IMR-90 (cell line): ENCODE results near the gene NFIA. TPM values are rescaled to one million over a fixed set of nuclear protein-coding genes. Genes with fewer than 3 reads are reported as not detected.

ENCODE experiments used
- ATAC-seq: fragments of 200-7000 bp; cut with Tn5 transposase; 2 replicates; pipeline ENCODE4 v1.9.1; 2020; ENCODE audit warnings: low read depth, mild to moderate bottlenecking, moderate library complexity
- BruUV-seq: library from RNA; stranded (reverse); fragments of 400-500 nt; replicated peaks from 2 replicates; lab custom pipeline; 2021; lab: Mats Ljungman, UMichigan
- CTCF ChIA-PET: fragments of 300-600 bp; formaldehyde crosslinking; extraction: SDS; loops from one replicate; lab custom pipeline; 2021; ENCODE audit warnings: antibody characterized with exemption; lab: Yijun Ruan, JAX
- POLR2A ChIA-PET: fragments of 300-600 bp; sonication (Branson Sonifier 250); formaldehyde crosslinking; loops from one replicate; lab custom pipeline; 2022; ENCODE audit warnings: antibody characterized with exemption; ENCODE audit not compliant: unreplicated experiment; lab: Charles Lee
- DNase-seq: peaks from one replicate; pipeline ENCODE4 v3.0.0; 2013
- H2AFZ ChIP-seq: replicated peaks from 2 replicates; pipeline ENCODE3; 2013; ENCODE audit warnings: low read length, mild to moderate bottlenecking; ENCODE audit not compliant: poor library complexity
- H2AK5ac ChIP-seq: 2 replicates; pipeline ENCODE4 v1.6.1; 2013; ENCODE audit warnings: low read depth, low read length, inconsistent platforms
- H2AK9ac ChIP-seq: replicated peaks from 2 replicates; pipeline ENCODE3; 2013; ENCODE audit warnings: mild to moderate bottlenecking, low read depth, low read length, moderate library complexity; ENCODE audit not compliant: poor library complexity
- H2BK120ac ChIP-seq: 2 replicates; pipeline ENCODE4 v1.6.1; 2013; ENCODE audit warnings: low read depth, low read length, inconsistent platforms
- H2BK15ac ChIP-seq: 3 replicates; pipeline ENCODE4 v1.6.1; 2013; ENCODE audit warnings: low read depth, low read length, inconsistent platforms
- H2BK20ac ChIP-seq: 2 replicates; pipeline ENCODE4 v1.6.1; 2013; ENCODE audit warnings: low read depth, mild to moderate bottlenecking, inconsistent platforms, low read length, moderate library complexity
- H2BK5ac ChIP-seq: 2 replicates; pipeline ENCODE4 v1.6.1; 2013; ENCODE audit warnings: mild to moderate bottlenecking, low read depth, low read length, inconsistent platforms; ENCODE audit not compliant: poor library complexity, severe bottlenecking
- H3K14ac ChIP-seq: replicated peaks from 2 replicates; pipeline ENCODE4 v1.6.1; 2013; ENCODE audit warnings: low read depth, low read length, inconsistent platforms
- H3K18ac ChIP-seq: 2 replicates; pipeline ENCODE4 v1.6.1; 2013; ENCODE audit warnings: low read depth, low read length, control low read depth
- H3K23ac ChIP-seq: 2 replicates; pipeline ENCODE4 v1.6.1; 2013; ENCODE audit warnings: low read depth, low read length, inconsistent platforms
- H3K27ac ChIP-seq: 2 replicates; pipeline ENCODE4 v1.5.1; 2013; ENCODE audit warnings: mild to moderate bottlenecking, control low read depth, low read length; ENCODE audit not compliant: insufficient read depth
- H3K27me3 ChIP-seq: 2 replicates; pipeline ENCODE4 v1.6.1; 2013; ENCODE audit warnings: low read length; ENCODE audit not compliant: control insufficient read depth, insufficient read depth
- H3K36me3 ChIP-seq: 2 replicates; pipeline ENCODE4 v1.6.1; 2013; ENCODE audit warnings: low read length, mixed read lengths; ENCODE audit not compliant: control insufficient read depth, insufficient read depth
- H3K4ac ChIP-seq: 2 replicates; pipeline ENCODE4 v1.6.1; 2013; ENCODE audit warnings: low read depth, low read length, inconsistent platforms
- H3K4me1 ChIP-seq: 2 replicates; pipeline ENCODE4 v1.6.1; 2013; ENCODE audit warnings: low read length, mixed read lengths; ENCODE audit not compliant: control insufficient read depth, insufficient read depth
- H3K4me2 ChIP-seq: 2 replicates; pipeline ENCODE4 v1.6.1; 2013; ENCODE audit warnings: low read depth, mild to moderate bottlenecking, control low read depth, low read length, moderate library complexity
- H3K4me3 ChIP-seq: 2 replicates; pipeline ENCODE4 v1.5.1; 2013; ENCODE audit warnings: low read depth, mild to moderate bottlenecking, control low read depth, low read length, moderate library complexity; ENCODE audit not compliant: insufficient read depth
- H3K56ac ChIP-seq: 2 replicates; pipeline ENCODE4 v1.6.1; 2013; ENCODE audit warnings: low read length, inconsistent platforms; ENCODE audit not compliant: insufficient read depth; ENCODE audit errors: extremely low read depth
- H3K79me1 ChIP-seq, 2 experiments: 2 replicates each; pipeline ENCODE4 v1.6.1; 2013; ENCODE audit warnings: low read length in 2 of 2, inconsistent platforms in 1 of 2, low read depth in 1 of 2
- H3K9ac ChIP-seq: 2 replicates; pipeline ENCODE4 v1.6.1; 2013; ENCODE audit warnings: low read depth, low read length, control low read depth
- H3K9me1 ChIP-seq: 2 replicates; pipeline ENCODE4 v1.6.1; 2013; ENCODE audit warnings: low read length, inconsistent platforms; ENCODE audit not compliant: insufficient read depth
- H3K9me3 ChIP-seq: 2 replicates; pipeline ENCODE4 v1.6.1; 2013; ENCODE audit warnings: low read length; ENCODE audit not compliant: control insufficient read depth, insufficient read depth
- H4K20me1 ChIP-seq: 2 replicates; pipeline ENCODE4 v1.6.1; 2013; ENCODE audit warnings: low read length, inconsistent platforms; ENCODE audit not compliant: insufficient read depth
- H4K5ac ChIP-seq: 2 replicates; pipeline ENCODE4 v1.6.1; 2013; ENCODE audit warnings: mild to moderate bottlenecking, low read depth, low read length, control low read depth
- H4K8ac ChIP-seq, 2 experiments: 2 replicates each; pipeline ENCODE4 v1.6.1; 2013; ENCODE audit warnings: low read depth in 2 of 2, low read length in 2 of 2, control low read depth in 1 of 2, inconsistent platforms in 1 of 2
- H4K91ac ChIP-seq: 2 replicates; pipeline ENCODE4 v1.6.1; 2013; ENCODE audit warnings: low read depth, low read length, inconsistent platforms; ENCODE audit not compliant: insufficient read depth
- CEBPB ChIP-seq: IDR thresholded peaks from 2 replicates; pipeline ENCODE4 v1.6.1; 2012; ENCODE audit warnings: low read depth, low read length, improper control_type of control experiment
- MXI1 ChIP-seq: IDR thresholded peaks from 2 replicates; pipeline ENCODE4 v1.6.1; 2012; ENCODE audit warnings: low read depth, mild to moderate bottlenecking, low read length, moderate library complexity, borderline replicate concordance
- RCOR1 ChIP-seq: IDR thresholded peaks from 2 replicates; pipeline ENCODE4 v1.6.1; 2012; ENCODE audit warnings: mild to moderate bottlenecking, low read length, improper control_type of control experiment; ENCODE audit not compliant: insufficient replicate concordance
- WGBS, 2 experiments: methylation state at CpG; one replicate each; pipeline versions ENCODE4 v1.1.5 to v1.1.7; 2013; ENCODE audit warnings: missing lambda C conversion rate in 2 of 2; ENCODE audit not compliant: insufficient read length in 1 of 2; ENCODE audit errors: extremely low coverage in 2 of 2; 5-methylcytosine and 5-hydroxymethylcytosine counted together
- dilution Hi-C: fragments of 300-500 bp; cut with HindIII; formaldehyde crosslinking; loops from one replicate; pipeline ENCODE4 v1.14.3; 2018; ENCODE audit warnings: low sequenced_read_pairs; ENCODE audit not compliant: unreplicated experiment
- in situ Hi-C: fragments of 300-500 bp; cut with MboI; formaldehyde crosslinking; loops from 3 replicates; pipeline ENCODE4 v1.14.3; 2019; ENCODE audit warnings: low sequenced_read_pairs, inconsistent platforms, mixed read lengths
- intact Hi-C: fragments of 100-400 bp; cut with micrococcal nuclease; formaldehyde crosslinking; loops from 2 replicates; pipeline ENCODE4 v1.10.0; 2022
- polyA plus RNA-seq, 3 experiments: library from polyadenylated mRNA; depleted of rRNA; stranded (reverse); fragments of >200 nt; gene quantifications; 2 replicates each; pipeline ENCODE4 v1.2.3, GENCODE V29; 2012; ENCODE audit warnings: low replicate concordance in 1 of 3
- total RNA-seq: library from RNA; depleted of rRNA; stranded (reverse); fragments of >200 nt; gene quantifications from 2 replicates; pipeline ENCODE4 v1.2.3, GENCODE V29; 2012
- TF ChIP-seq, protein P1 (sequence below): fragments of 150-350 bp; IDR thresholded peaks from 2 replicates; pipeline ENCODE4 v1.6.1; 2017; ENCODE audit warnings: mild to moderate bottlenecking, antibody characterized with exemption, low read length, low read depth

NFIA gene
- total and polyA plus RNA-seq, 2 of the 4 experiments (the other 2 are of a cell fraction), result 1.6 to 2.2 TPM

- no CpG with 5 or more reads among the region's 4 CpGs for WGBS, 2 experiments
- CTCF ChIA-PET, result no interaction called here
- no peak for TF ChIP-seq MXI1
- TF ChIP-seq, protein P1, sequence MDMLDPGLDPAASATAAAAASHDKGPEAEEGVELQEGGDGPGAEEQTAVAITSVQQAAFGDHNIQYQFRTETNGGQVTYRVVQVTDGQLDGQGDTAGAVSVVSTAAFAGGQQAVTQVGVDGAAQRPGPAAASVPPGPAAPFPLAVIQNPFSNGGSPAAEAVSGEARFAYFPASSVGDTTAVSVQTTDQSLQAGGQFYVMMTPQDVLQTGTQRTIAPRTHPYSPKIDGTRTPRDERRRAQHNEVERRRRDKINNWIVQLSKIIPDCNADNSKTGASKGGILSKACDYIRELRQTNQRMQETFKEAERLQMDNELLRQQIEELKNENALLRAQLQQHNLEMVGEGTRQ, result no peak
- TF ChIP-seq CEBPB, result no peak
- TF ChIP-seq RCOR1, result no peak
- dilution Hi-C loops, result no loop called here
- H3K18ac ChIP-seq, result no peak overlapping the region
- no peaks in the 10 kb centered on the region for H3K36me3 ChIP-seq
- H3K23ac ChIP-seq, result no peak overlapping the region
- H4K20me1 ChIP-seq, result no peaks in the 10 kb centered on the region
- no peak overlapping the region for H2BK20ac ChIP-seq
- no peaks in the 10 kb centered on the region for H3K4me1 ChIP-seq
- no peak overlapping the region for H4K91ac ChIP-seq
- H2BK5ac ChIP-seq, result no peak overlapping the region
- H3K4me3 ChIP-seq, result no peak overlapping the region
- H3K4ac ChIP-seq, result no peak overlapping the region
- no peak overlapping the region for H2BK15ac ChIP-seq
- H3K79me1 ChIP-seq, result no peaks in the 10 kb centered on the region
- H4K5ac ChIP-seq, result no peak overlapping the region
- no peak overlapping the region for H2AFZ ChIP-seq
- no peak overlapping the region for H4K8ac ChIP-seq
- H3K4me2 ChIP-seq, result no peak overlapping the region
- no peak overlapping the region for H2AK9ac ChIP-seq
- H3K27ac ChIP-seq, result no peak overlapping the region
- POLR2A ChIA-PET, result no interaction called here
- ATAC-seq (no peak), DNase-seq (no peak)
- no peak overlapping the region for H3K14ac ChIP-seq
- no peak overlapping the region for H3K9ac ChIP-seq
- no peaks in the 10 kb centered on the region for H3K9me1 ChIP-seq
- no peak overlapping the region for H3K56ac ChIP-seq
- no peaks in the 10 kb centered on the region for H3K9me3 ChIP-seq
- H2BK120ac ChIP-seq, result no peak overlapping the region
- no peaks in the 10 kb centered on the region for H3K27me3 ChIP-seq
- H2AK5ac ChIP-seq, result no peak overlapping the region
- intact Hi-C loops, result no loop called here
- BruUV-seq, result no TSS peak
- in situ Hi-C loops, result no loop called here
Observed at GRCh38 chr1:61279570-61279969, 197.2 kb downstream of the NFIA start.
